ENCODE results near the gene TMEM63B.
"Not testable (repeated sequence)": the region's sequence is repeated elsewhere in the genome, so short reads cannot be mapped to it uniquely, and the experiment has no call there.

TMEM63B gene

DNA sequence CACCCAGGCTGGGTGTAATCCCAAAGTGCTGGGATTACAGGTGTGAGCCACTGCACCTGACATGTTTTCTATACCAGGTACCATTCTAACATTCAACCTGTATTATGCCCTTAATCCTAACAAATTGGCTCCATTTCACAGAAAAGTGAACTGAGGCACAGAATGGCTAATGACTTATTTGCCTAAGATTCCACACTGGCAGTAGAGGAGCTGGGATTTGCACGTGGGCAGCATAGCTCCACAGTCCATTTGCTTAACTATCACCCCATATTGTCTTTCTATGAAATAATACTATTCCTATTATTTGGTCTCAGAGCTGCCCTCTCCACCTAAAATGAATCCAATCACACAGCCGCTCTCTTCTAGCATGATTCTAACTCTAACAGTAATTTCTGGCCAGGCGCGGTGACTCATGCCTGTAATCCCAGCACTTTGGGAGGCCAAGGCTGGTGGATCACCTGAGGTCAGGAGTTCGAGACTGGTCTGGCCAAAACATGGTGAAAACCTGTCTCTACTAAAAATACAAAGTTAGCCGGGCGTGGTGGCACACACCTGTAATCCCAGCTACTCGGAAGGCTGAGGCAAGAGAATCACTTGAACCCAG is 66.1 kb downstream of the TMEM63B start:
- ATAC-seq (replicated peaks) (no peak), DNase-seq (no peak)
- Mint-ChIP-seq H3K36me3 (ENCODE audit: insufficient read depth) (peaks cover 7% of the 10 kb centered on the region), H3K9me3 (no peaks in the 10 kb centered on the region), H3K27me3 (peaks cover 16 to 36% of the 10 kb centered on the region in 2 donors), H3K27ac (no peak overlapping the region), H3K4me1 (ENCODE audit: low read depth in 2 of 2) (peaks cover 0 to 6% of the 10 kb centered on the region in 2 donors), H3K4me3 (no peak overlapping the region)

DNA sequence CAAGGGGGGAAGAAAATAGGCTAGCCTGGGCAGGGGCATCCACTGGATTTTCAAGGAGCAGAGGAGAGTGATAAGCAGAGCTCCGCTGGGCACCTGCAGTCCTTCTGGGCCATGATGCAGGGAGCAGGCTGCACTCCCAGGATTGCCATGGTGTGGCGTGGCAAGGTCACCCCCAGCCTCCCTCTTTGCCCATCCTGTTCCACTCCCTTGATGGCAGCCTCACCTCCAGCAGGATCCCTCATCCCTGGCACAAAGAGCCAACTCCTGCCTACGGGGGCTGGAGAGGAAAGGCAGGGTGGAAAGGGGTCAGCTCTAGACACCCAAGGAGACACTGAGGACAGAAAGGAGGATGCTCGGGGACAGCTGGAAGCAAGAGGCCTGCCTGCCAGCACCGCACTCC is 67.0 kb downstream of the TMEM63B start:
- ATAC-seq (replicated peaks) (no peak), DNase-seq (no peak)
- Mint-ChIP-seq H3K9me3 (no peaks in the 10 kb centered on the region), H3K27me3 (peaks cover 22 to 36% of the 10 kb centered on the region in 2 donors), H3K4me3 (no peak overlapping the region), H3K36me3 (ENCODE audit: insufficient read depth) (peaks cover 7% of the 10 kb centered on the region), H3K4me1 (ENCODE audit: low read depth in 2 of 2) (peaks cover 0 to 6% of the 10 kb centered on the region in 2 donors), H3K27ac (no peak overlapping the region)

DNA sequence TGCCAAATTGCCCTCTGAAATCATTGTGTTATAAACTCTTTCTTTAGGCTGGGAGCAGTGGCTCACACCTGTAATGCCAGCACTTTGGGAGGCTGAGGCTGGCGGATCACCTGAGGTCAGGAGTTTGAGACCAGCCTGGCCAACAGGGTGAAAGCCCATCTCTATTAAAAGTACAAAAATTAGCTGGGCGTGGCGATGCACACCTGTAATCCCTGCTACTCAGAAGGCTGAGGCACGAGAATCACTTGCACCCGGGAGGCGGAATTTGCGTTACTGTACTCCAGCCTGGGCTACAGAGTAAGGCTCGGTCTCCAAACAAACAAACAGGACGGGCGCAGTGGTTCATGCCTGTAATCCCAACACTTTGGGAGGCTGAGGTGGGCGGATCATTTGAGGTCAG is 69.0 kb downstream of the TMEM63B start:
- H3K27ac Mint-ChIP-seq; H3K4me3 Mint-ChIP-seq; H3K9me3 Mint-ChIP-seq; H3K4me1 Mint-ChIP-seq (ENCODE audit: low read depth in 2 of 2); DNase-seq; H3K36me3 Mint-ChIP-seq (ENCODE audit: insufficient read depth); ATAC-seq (replicated peaks): not testable (repeated sequence)
- H3K27me3 Mint-ChIP-seq: peaks cover 31 to 48% of the 10 kb centered on the region in 2 donors

DNA sequence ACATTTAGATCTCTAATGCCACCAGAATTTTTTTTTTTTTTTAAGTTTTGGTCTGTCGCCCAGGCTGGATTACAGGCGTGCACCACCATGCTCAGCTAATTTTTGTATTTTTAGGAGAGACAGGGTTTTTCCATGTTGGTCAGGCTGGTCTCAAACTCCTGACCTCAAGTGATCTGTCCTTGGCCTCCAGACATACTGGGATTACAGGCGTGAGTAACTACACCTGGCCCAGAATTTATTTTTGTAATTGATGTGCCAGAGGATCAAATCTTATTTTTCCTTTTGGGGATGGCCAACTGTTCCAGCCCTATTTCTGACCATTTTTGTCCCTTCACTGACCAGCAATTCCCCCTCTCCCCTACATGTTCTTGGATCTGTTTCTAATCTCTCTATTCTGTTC is 71.3 kb downstream of the TMEM63B start:
- Mint-ChIP-seq H3K4me3 (no peak overlapping the region), H3K36me3 (ENCODE audit: insufficient read depth) (peaks cover 4% of the 10 kb centered on the region), H3K4me1 (ENCODE audit: low read depth in 2 of 2) (no peaks in the 10 kb centered on the region), H3K9me3 (no peaks in the 10 kb centered on the region), H3K27me3 (peaks cover 20 to 45% of the 10 kb centered on the region in 2 donors), H3K27ac (peak overlapping the region in 1 of 2 donors; percentile 15)
- DNase-seq: no peak
- no peak for ATAC-seq (replicated peaks)

DNA sequence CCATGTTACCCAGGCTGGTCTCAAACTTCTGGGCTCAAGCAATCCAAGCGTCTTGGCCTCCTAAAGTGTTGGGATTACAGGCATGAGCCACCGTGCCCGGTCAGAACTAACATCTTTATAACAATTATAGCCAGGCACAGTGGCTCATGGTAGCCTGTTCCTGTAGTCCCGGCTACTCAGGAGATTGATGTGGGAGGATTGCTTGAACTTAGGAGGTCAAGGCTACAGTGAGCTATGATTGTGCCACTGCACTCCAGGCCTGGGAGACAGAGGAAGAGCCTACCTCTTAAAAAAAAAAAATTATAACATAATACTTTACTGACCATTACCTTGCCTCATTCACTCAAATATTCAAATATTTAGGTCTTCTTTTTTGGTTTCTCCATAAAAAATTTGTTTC is 72.5 kb downstream of the TMEM63B start:
- no peaks in the 10 kb centered on the region for H3K4me1 Mint-ChIP-seq (ENCODE audit: low read depth in 2 of 2)
- ATAC-seq (replicated peaks) (no peak), DNase-seq (no peak)
- peaks cover 20 to 37% of the 10 kb centered on the region in 2 donors for H3K27me3 Mint-ChIP-seq
- H3K36me3 Mint-ChIP-seq (ENCODE audit: insufficient read depth): no peaks in the 10 kb centered on the region
- H3K4me3 Mint-ChIP-seq: no peak overlapping the region
- no peaks in the 10 kb centered on the region for H3K9me3 Mint-ChIP-seq
- H3K27ac Mint-ChIP-seq: no peak overlapping the region

DNA sequence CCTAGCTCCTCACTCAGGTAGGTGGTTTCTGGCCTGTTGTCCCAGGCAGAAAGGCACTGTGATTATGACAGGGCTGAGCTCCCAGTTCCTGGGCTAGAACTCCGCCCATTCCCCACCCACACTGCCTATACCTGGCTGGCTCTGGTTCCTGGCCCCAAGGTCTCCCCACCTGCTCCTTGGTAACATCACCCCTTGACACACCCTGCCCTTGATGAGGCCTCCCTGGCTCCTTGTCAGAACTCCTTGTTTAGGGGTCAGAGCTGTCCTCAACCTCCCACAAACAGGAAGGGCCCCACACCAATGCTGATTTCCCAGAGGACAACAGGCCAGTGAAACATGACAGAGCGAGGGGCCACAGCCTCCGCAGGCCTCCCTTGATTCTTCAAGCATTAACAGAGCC is 73.8 kb downstream of the TMEM63B start:
- ATAC-seq (replicated peaks) (no peak), DNase-seq (no peak)
- Mint-ChIP-seq H3K27ac (no peak overlapping the region), H3K27me3 (peaks cover 21 to 39% of the 10 kb centered on the region in 2 donors), H3K4me3 (no peak overlapping the region), H3K36me3 (ENCODE audit: insufficient read depth) (no peaks in the 10 kb centered on the region), H3K9me3 (no peaks in the 10 kb centered on the region), H3K4me1 (ENCODE audit: low read depth in 2 of 2) (no peaks in the 10 kb centered on the region)

DNA sequence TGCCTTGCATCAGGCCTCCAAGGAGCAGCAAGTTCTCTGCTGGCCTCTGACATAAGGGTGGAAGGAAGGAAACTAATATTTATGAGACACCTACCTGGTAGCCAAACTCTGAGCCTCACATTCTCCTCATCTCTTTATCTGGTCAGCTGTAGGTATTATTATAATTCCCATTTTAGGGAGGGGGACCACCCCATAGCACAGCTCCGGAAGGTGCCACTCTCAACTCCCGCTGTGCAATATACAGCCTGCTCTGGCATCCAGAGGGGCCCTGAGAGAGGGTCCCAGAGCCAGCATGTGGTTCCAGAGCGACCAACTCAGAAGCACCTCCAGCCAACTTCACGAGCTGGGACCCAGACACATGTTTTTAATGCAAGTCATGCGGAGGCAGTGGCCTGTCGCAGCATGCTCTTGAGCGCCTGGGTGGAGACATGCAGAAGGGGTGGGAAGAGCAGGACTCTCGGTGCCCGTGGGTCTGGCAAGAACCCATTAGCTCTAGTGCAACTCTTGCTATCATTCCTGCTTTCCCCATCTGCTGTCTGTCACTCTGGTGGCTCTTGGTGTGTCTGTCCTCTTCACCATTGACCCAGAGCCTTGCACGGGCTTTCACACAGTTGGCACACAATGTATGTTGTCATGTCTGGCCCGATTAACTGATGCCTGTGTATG is 74.4 kb downstream of the TMEM63B start:
- H3K4me1 Mint-ChIP-seq (ENCODE audit: low read depth in 2 of 2): no peaks in the 10 kb centered on the region
- H3K4me3 Mint-ChIP-seq: no peak overlapping the region
- H3K9me3 Mint-ChIP-seq: no peaks in the 10 kb centered on the region
- H3K36me3 Mint-ChIP-seq (ENCODE audit: insufficient read depth): no peaks in the 10 kb centered on the region
- peaks cover 26 to 45% of the 10 kb centered on the region in 2 donors for H3K27me3 Mint-ChIP-seq
- DNase-seq (no peak), ATAC-seq (replicated peaks) (no peak)
- H3K27ac Mint-ChIP-seq: no peak overlapping the region

DNA sequence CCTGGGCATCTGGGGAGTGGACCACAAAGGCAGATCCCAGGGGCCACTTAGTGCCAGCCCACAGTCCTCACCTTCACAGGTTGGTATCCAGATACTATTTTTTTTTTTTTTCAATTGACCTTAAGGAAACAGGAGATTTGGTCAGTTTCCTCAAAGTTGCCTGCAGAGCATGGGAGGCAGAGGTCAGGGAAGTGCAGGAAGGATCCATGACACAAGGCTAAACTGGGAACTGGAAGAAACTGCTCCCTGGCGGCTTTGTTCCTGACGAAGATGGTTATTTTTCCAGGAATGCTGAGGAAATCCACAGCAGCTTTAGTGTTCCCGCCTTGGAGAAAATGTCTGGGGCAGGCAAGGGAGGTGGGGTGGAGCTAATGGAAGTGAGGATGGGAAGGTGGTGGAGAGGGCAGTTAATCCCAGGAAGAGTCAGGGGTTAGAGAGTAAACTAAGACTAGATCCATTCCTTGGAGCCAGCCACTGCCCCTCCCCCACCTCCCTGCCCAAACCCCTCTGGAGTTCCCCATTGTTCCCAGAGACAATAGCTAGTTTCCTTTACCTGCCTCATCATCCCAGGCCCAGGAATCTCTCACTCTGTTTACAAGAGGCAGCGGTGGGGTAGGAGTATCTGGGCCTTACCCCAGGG is 75.1 kb downstream of the TMEM63B start:
- DNase-seq (no peak), ATAC-seq (replicated peaks) (no peak)
- no peaks in the 10 kb centered on the region for H3K4me1 Mint-ChIP-seq (ENCODE audit: low read depth in 2 of 2)
- no peaks in the 10 kb centered on the region for H3K36me3 Mint-ChIP-seq (ENCODE audit: insufficient read depth)
- peaks cover 31 to 51% of the 10 kb centered on the region in 2 donors for H3K27me3 Mint-ChIP-seq
- H3K4me3 Mint-ChIP-seq: no peak overlapping the region
- no peak overlapping the region for H3K27ac Mint-ChIP-seq
- no peaks in the 10 kb centered on the region for H3K9me3 Mint-ChIP-seq

DNA sequence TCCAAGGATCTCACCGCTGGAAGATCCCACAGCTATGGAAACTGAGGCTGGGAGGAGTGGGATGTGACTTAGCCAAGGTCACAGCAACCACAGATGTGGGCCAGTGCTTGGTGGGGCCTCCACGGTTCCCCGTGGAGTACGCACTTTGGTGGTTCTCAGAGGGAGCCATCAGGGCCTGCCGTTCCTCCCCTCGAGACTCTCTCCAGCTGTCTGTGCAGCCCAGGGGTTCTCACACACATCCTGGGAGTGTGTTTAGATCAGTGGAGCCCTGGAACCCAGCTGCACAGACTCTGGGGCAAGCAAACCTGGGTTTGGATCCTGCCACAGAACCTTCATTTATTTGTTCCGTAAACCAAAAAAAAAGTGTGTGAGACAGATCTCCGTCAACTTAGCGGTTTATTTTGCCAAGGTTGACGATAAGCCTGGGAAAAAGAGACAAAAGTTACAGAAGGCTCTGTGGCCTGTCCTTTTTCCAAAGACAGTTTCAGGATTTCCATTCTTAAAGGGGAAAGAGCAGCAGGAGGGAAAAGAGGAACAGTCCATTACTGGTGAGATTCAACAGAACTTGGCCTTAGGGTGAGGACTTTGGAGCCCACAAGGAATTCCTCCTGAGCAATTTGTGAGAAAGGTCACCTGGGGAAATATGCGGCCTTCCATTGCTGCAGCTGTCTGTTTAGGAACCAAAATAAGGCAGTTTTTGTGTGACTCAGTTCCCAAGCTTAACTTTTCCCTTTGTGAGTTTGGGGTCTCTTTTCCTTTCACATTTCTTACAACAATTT is 75.8 kb downstream of the TMEM63B start:
- no peak for DNase-seq
- no peak overlapping the region for H3K27ac Mint-ChIP-seq
- no peaks in the 10 kb centered on the region for H3K36me3 Mint-ChIP-seq (ENCODE audit: insufficient read depth)
- no peak overlapping the region for H3K4me3 Mint-ChIP-seq
- no peaks in the 10 kb centered on the region for H3K9me3 Mint-ChIP-seq
- ATAC-seq (replicated peaks): no peak
- no peaks in the 10 kb centered on the region for H3K4me1 Mint-ChIP-seq (ENCODE audit: low read depth in 2 of 2)
- peaks cover 38 to 58% of the 10 kb centered on the region in 2 donors for H3K27me3 Mint-ChIP-seq

DNA sequence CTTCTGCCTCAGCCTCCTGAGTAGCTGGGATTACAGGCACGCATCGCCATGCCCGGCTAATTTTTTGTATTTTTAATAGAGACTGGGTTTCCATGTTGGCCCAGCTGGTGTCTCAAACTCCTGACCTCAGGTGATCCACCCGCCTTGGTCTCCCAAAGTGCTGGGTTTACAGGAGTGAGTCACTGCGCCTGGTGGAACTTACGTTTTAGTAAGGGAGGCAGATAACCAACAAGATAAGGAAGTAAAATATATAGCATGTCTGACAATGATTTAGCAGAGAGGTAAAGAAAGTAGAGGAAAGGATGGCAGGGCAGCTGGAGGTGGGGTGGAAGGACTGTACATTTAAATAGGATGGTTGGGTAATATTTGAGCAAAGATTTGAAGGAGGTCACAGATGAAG is 76.6 kb downstream of the TMEM63B start:
- no peaks in the 10 kb centered on the region for H3K36me3 Mint-ChIP-seq (ENCODE audit: insufficient read depth)
- peaks cover 42 to 66% of the 10 kb centered on the region in 2 donors for H3K27me3 Mint-ChIP-seq
- no peaks in the 10 kb centered on the region for H3K9me3 Mint-ChIP-seq
- ATAC-seq (replicated peaks) (no peak), DNase-seq (no peak)
- H3K4me1 Mint-ChIP-seq (ENCODE audit: low read depth in 2 of 2): no peaks in the 10 kb centered on the region
- no peak overlapping the region for H3K27ac Mint-ChIP-seq
- H3K4me3 Mint-ChIP-seq: no peak overlapping the region

All from effector memory CD8-positive, alpha-beta T cell (primary cell).